H9 (cell line): ENCODE data around the gene FSD1. TPM values are rescaled to one million over a fixed set of nuclear protein-coding genes. Genes with fewer than 3 reads are reported as not detected.

Experiments
- DNase-seq: peaks from one replicate; pipeline ENCODE4 v3.0.0-alpha.2; 2017
- H2AFZ ChIP-seq: one replicate; pipeline ENCODE4 v1.6.1; 2013; ENCODE audit warnings: mild to moderate bottlenecking, low read length, control low read depth, moderate library complexity
- H2AK5ac ChIP-seq: 2 replicates; pipeline ENCODE4 v1.6.1; 2013; ENCODE audit warnings: low read length, control low read depth, mixed read lengths; ENCODE audit not compliant: insufficient read length
- H2BK120ac ChIP-seq: one replicate; pipeline ENCODE4 v1.6.1; 2013; ENCODE audit warnings: low read depth, mild to moderate bottlenecking, low read length, control low read depth, inconsistent platforms; ENCODE audit not compliant: poor library complexity, severe bottlenecking
- H2BK12ac ChIP-seq: 2 replicates; pipeline ENCODE4 v1.6.1; 2013; ENCODE audit warnings: low read length, control low read depth, mixed read lengths, low read depth; ENCODE audit not compliant: insufficient read length
- H2BK15ac ChIP-seq: 2 replicates; pipeline ENCODE4 v1.6.1; 2013; ENCODE audit warnings: low read depth, low read length, control low read depth
- H2BK20ac ChIP-seq: one replicate; pipeline ENCODE4 v1.6.1; 2013; ENCODE audit warnings: low read depth, mild to moderate bottlenecking, low read length, control low read depth, inconsistent platforms; ENCODE audit not compliant: poor library complexity, severe bottlenecking
- H2BK5ac ChIP-seq: 2 replicates; pipeline ENCODE4 v1.6.1; 2013; ENCODE audit warnings: low read length, control low read depth, mixed read lengths; ENCODE audit not compliant: insufficient read length
- H3K14ac ChIP-seq: 2 replicates; pipeline ENCODE4 v1.6.1; 2013; ENCODE audit warnings: low read length, control low read depth; ENCODE audit not compliant: insufficient read depth
- H3K18ac ChIP-seq: 2 replicates; pipeline ENCODE4 v1.6.1; 2013; ENCODE audit warnings: low read depth, mild to moderate bottlenecking, mixed read lengths, low read length, control low read depth; ENCODE audit not compliant: insufficient read length
- H3K23ac ChIP-seq: 2 replicates; pipeline ENCODE4 v1.6.1; 2013; ENCODE audit warnings: low read length, control low read depth, mixed read lengths, low read depth; ENCODE audit not compliant: insufficient read length
- H3K23me2 ChIP-seq: 2 replicates; pipeline ENCODE4 v1.6.1; 2013; ENCODE audit warnings: low read depth, mild to moderate bottlenecking, mixed read lengths, low read length, control low read depth; ENCODE audit not compliant: insufficient read length, poor library complexity, severe bottlenecking
- H3K27ac ChIP-seq: 2 replicates; pipeline ENCODE4 v1.5.1; 2013; ENCODE audit warnings: low read length, control low read depth, mixed read lengths, low read depth; ENCODE audit not compliant: insufficient read length
- H3K27me3 ChIP-seq: 2 replicates; pipeline ENCODE4 v1.6.1; 2013; ENCODE audit warnings: low read length, control low read depth, inconsistent platforms; ENCODE audit not compliant: insufficient read depth
- H3K4ac ChIP-seq: 2 replicates; pipeline ENCODE4 v1.6.1; 2013; ENCODE audit warnings: low read depth, mild to moderate bottlenecking, control low read depth, inconsistent platforms, low read length, moderate library complexity
- H3K4me1 ChIP-seq: 2 replicates; pipeline ENCODE4 v1.6.1; 2013; ENCODE audit warnings: low read length, control low read depth, inconsistent platforms; ENCODE audit not compliant: insufficient read depth
- H3K4me2 ChIP-seq: 2 replicates; pipeline ENCODE4 v1.6.1; 2013; ENCODE audit warnings: low read length, control low read depth, mixed read lengths; ENCODE audit not compliant: insufficient read length, insufficient read depth
- H3K56ac ChIP-seq: 2 replicates; pipeline ENCODE4 v1.6.1; 2013; ENCODE audit warnings: low read depth, mild to moderate bottlenecking, mixed read lengths, low read length, control low read depth; ENCODE audit not compliant: insufficient read length
- H3K79me1 ChIP-seq: 2 replicates; pipeline ENCODE4 v1.6.1; 2013; ENCODE audit warnings: low read depth, mild to moderate bottlenecking, moderate library complexity, low read length, control low read depth, inconsistent platforms; ENCODE audit not compliant: insufficient read depth, poor library complexity, severe bottlenecking
- H3K79me2 ChIP-seq: 2 replicates; pipeline ENCODE4 v1.6.1; 2013; ENCODE audit warnings: low read length, control low read depth, inconsistent platforms; ENCODE audit not compliant: insufficient read depth
- H3K9ac ChIP-seq: 2 replicates; pipeline ENCODE4 v1.6.1; 2013; ENCODE audit warnings: low read length, control low read depth, mixed read lengths; ENCODE audit not compliant: insufficient read length; ENCODE audit errors: extremely low read depth
- H3K9me3 ChIP-seq: one replicate; pipeline ENCODE4 v1.6.1; 2013; ENCODE audit warnings: low read depth, low read length, inconsistent platforms; ENCODE audit not compliant: control insufficient read depth
- H3T11ph ChIP-seq: one replicate; pipeline ENCODE4 v1.6.1; 2013; ENCODE audit warnings: mild to moderate bottlenecking, low read length, control low read depth, inconsistent platforms
- H4K20me1 ChIP-seq: one replicate; pipeline ENCODE4 v1.6.1; 2013; ENCODE audit not compliant: control insufficient read depth, insufficient read length, insufficient read depth
- H4K5ac ChIP-seq: 2 replicates; pipeline ENCODE4 v1.6.1; 2013; ENCODE audit warnings: low read depth, mild to moderate bottlenecking, mixed read lengths, low read length, control low read depth; ENCODE audit not compliant: insufficient read length
- H4K8ac ChIP-seq: replicated peaks from 2 replicates; pipeline ENCODE4 v1.6.1; 2013; ENCODE audit warnings: low read length, control low read depth, mixed read lengths, low read depth; ENCODE audit not compliant: insufficient read length
- H4K91ac ChIP-seq: 2 replicates; pipeline ENCODE4 v1.6.1; 2013; ENCODE audit warnings: low read depth, mild to moderate bottlenecking, moderate library complexity, mixed read lengths, low read length, control low read depth; ENCODE audit not compliant: insufficient read length
- H3K27ac Mint-ChIP-seq, 3 experiments: 2 replicates in 2 of 3; 3 replicates in 1 of 3; pipeline ENCODE4 v1.8.0; 2020 to 2021; ENCODE audit warnings: mixed read lengths in 3 of 3, mild to moderate bottlenecking in 1 of 3, moderate library complexity in 1 of 3
- H3K27me3 Mint-ChIP-seq: 2 replicates; pipeline ENCODE4 v1.8.0; 2021; ENCODE audit warnings: low read depth, mild to moderate bottlenecking, moderate library complexity, mixed read lengths
- H3K36me3 Mint-ChIP-seq, 3 experiments: 2 replicates in 2 of 3; 3 replicates in 1 of 3; pipeline ENCODE4 v1.8.0; 2020 to 2021; ENCODE audit warnings: low read depth in 3 of 3, mixed read lengths in 3 of 3; ENCODE audit not compliant: insufficient read depth in 1 of 3
- H3K4me1 Mint-ChIP-seq, 2 experiments: 2 replicates each; pipeline ENCODE4 v1.8.0; 2020; ENCODE audit warnings: mixed read lengths in 2 of 2
- H3K4me3 Mint-ChIP-seq, 2 experiments: 2 replicates in 1 of 2; 3 replicates in 1 of 2; pipeline ENCODE4 v1.8.0; 2020 to 2021; ENCODE audit warnings: mild to moderate bottlenecking in 2 of 2, mixed read lengths in 2 of 2, moderate library complexity in 1 of 2
- H3K9me3 Mint-ChIP-seq, 2 experiments: 2 replicates in 1 of 2; 3 replicates in 1 of 2; pipeline ENCODE4 v1.8.0; 2020; ENCODE audit warnings: mild to moderate bottlenecking in 2 of 2, mixed read lengths in 2 of 2, moderate library complexity in 1 of 2
- WGBS: extraction: QIAGEN DNeasy Blood & Tissue Kit; methylation state at CpG from one replicate; pipeline ENCODE4 v1.1.7; 2013; ENCODE audit warnings: missing lambda C conversion rate, low lambda C conversion rate, mixed read lengths; ENCODE audit not compliant: insufficient read length; ENCODE audit errors: extremely low coverage; 5-methylcytosine and 5-hydroxymethylcytosine counted together
- total RNA-seq: library from RNA; stranded (reverse); gene quantifications from 2 replicates; pipeline ENCODE4 v1.2.1, GENCODE V29; 2021
- TF ChIP-seq, protein P1 (sequence below): fragments of 200-600 bp; sonication (generic); conservative IDR thresholded peaks from 3 replicates; pipeline ENCODE4 v1.8.0; 2021; ENCODE audit warnings: antibody characterized with exemption, mild to moderate bottlenecking

FSD1 gene
- total RNA-seq, 1 experiment from 2014 or later = 53.6 TPM

DNA sequence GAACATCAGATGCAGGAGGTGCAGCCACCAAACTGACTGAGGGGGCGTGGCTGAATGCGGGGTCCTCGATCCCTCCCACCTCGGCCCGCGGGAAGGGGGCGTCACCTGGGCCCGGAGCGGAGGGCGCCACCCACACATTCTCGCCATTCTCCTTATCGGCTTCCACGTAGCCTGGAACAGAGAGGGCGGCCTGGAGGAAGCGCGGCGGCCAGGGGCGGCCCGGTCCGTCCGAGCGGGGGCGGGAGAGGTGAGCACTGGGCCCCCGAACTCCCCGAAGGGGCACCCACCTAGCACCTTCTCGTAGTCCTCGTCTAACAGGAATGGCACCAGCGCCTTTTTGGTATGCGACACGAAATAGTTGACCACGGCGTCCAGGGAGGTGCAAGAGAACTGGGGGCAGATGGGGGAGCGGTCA lies 22.4 kb downstream of the FSD1 start:
- Histone ChIP-seq H2BK20ac (no peak overlapping the region), H2AK5ac (no peak overlapping the region), H3K27me3 (no peaks in the 10 kb centered on the region), H3K9ac (no peak overlapping the region), H4K8ac (no peak overlapping the region), H3K9me3 (no peaks in the 10 kb centered on the region), H4K20me1 (no peaks in the 10 kb centered on the region), H3K23ac (no peak overlapping the region), H3K4ac (no peak overlapping the region), H3K4me2 (peak overlapping the region; percentile 74), H3K14ac (no peak overlapping the region), H2BK12ac (no peak overlapping the region), H2BK120ac (no peak overlapping the region), H3K18ac (peak overlapping the region; percentile 29), H3K79me2 (no peaks in the 10 kb centered on the region), H3K23me2 (peaks cover 9% of the 10 kb centered on the region), H3T11ph (no peak overlapping the region), H3K4me1 (peaks cover 2% of the 10 kb centered on the region; the same call in 1 of the 2 replicates), H4K5ac (no peak overlapping the region), H3K79me1 (no peaks in the 10 kb centered on the region), H3K27ac (no peak overlapping the region), H2BK15ac (no peak overlapping the region), H4K91ac (no peak overlapping the region), H3K56ac (no peak overlapping the region), H2BK5ac (no peak overlapping the region), H2AFZ (no peak overlapping the region)
- Mint-ChIP-seq H3K9me3 (no peaks in the 10 kb centered on the region; a peak in 1 of 5 replicates), H3K4me3 (peak overlapping the region; percentile 57 to 87), H3K4me1 (peaks cover 10 to 15% of the 10 kb centered on the region in 2 experiments), H3K27me3 (peaks cover 2% of the 10 kb centered on the region; the same call in 1 of the 2 replicates), H3K27ac (peak overlapping the region; percentile 44 to 98 (median 71); a peak in 3 of 7 replicates), H3K36me3 (peaks cover 7 to 28% (median 12%) of the 10 kb centered on the region in 3 experiments)
- peak; percentile 84 for DNase-seq
- WGBS = no CpG with 5 or more reads among the region's 33 CpGs
- TF ChIP-seq, protein P1, sequence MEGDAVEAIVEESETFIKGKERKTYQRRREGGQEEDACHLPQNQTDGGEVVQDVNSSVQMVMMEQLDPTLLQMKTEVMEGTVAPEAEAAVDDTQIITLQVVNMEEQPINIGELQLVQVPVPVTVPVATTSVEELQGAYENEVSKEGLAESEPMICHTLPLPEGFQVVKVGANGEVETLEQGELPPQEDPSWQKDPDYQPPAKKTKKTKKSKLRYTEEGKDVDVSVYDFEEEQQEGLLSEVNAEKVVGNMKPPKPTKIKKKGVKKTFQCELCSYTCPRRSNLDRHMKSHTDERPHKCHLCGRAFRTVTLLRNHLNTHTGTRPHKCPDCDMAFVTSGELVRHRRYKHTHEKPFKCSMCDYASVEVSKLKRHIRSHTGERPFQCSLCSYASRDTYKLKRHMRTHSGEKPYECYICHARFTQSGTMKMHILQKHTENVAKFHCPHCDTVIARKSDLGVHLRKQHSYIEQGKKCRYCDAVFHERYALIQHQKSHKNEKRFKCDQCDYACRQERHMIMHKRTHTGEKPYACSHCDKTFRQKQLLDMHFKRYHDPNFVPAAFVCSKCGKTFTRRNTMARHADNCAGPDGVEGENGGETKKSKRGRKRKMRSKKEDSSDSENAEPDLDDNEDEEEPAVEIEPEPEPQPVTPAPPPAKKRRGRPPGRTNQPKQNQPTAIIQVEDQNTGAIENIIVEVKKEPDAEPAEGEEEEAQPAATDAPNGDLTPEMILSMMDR = no peak
